Measurements from ENCODE around the gene GINS1. TPM values are rescaled to one million over a fixed set of nuclear protein-coding genes. Genes with fewer than 3 reads are reported as not detected.

The GINS1 gene
- total and polyA plus RNA-seq, 2 experiments from 2014 or later = 32.0 to 65.4 TPM

DNA sequence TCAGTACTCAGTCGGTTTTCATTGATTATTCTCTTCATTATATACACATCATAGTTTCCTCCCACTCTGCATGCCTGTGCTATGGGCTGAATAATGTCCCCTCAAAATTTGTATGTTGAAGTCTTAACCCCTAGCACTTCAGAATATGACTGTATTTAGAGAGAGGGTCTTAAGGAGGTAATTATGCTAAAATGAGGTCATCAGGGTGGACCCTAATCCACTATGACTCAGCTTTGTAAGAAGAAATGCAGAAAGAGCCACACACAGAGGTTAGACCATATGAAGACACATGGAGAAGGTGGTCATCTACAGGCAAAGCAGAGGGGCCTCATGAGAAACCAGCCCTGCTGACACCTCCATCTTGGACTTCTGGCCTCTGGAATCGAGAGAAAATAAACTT is 32.6 kb upstream of the GINS1 start (continued):
- TF ChIP-seq REST (IDR thresholded peaks at IDR 0.05; ENCODE audit: unreplicated experiment) = no peak
- TF ChIP-seq POLR2AphosphoS5 (IDR thresholded peaks at IDR 0.05; ENCODE audit: low read depth) = no peak
- TF ChIP-seq ETS1 (IDR thresholded peaks at IDR 0.05) = no peak
- no peak for TF ChIP-seq STAT1 (IDR thresholded peaks at IDR 0.05; ENCODE audit: unreplicated experiment)
- no peak for TF ChIP-seq JUNB (IDR thresholded peaks at IDR 0.05; ENCODE audit: unreplicated experiment)

- peaks cover 4% of the 10 kb centered on the region; the same call in 1 of the 2 replicates for H3K9me2 ChIP-seq (ENCODE audit: insufficient read depth)
- DNase-seq (ENCODE audit: low spot score) (no peak), ATAC-seq (no peak)
- peaks cover 3% of the 10 kb centered on the region; the same call in 2 of the 3 replicates for H3K4me1 Mint-ChIP-seq
- H3F3A ChIP-seq (replicated peaks; ENCODE audit: low read depth) = 0 out of 2 replicates have a peak, but pooled peaks cover 3% of the 10 kb centered on the region
- no peak overlapping the region for H3K4me3 ChIP-seq
- H3K27me3 Mint-ChIP-seq (ENCODE audit: insufficient read depth, low read depth, poor library complexity) = peaks cover 3% of the 10 kb centered on the region
- H3K27me3 ChIP-seq (ENCODE audit: insufficient read depth) = no peaks in the 10 kb centered on the region
- H3K4me1 ChIP-seq (ENCODE audit: insufficient read depth) = no peaks in the 10 kb centered on the region
- H3K36me3 ChIP-seq (ENCODE audit: insufficient read depth) = no peaks in the 10 kb centered on the region
- no peak overlapping the region for H3K4me3 Mint-ChIP-seq
- peaks cover 38% of the 10 kb centered on the region for H3K36me3 Mint-ChIP-seq (ENCODE audit: low read depth)
- no peak overlapping the region for H3K4me2 ChIP-seq
- H3K27ac ChIP-seq (ENCODE audit: low read depth) = no peak overlapping the region
- H2AFZ ChIP-seq = no peak overlapping the region
- no peaks in the 10 kb centered on the region; the same call in 2 of the 3 replicates for H3K9me3 Mint-ChIP-seq
- H4K20me1 ChIP-seq (replicated peaks; ENCODE audit: insufficient read depth) = peaks cover 27% of the 10 kb centered on the region
- H3K79me2 ChIP-seq (replicated peaks; ENCODE audit: insufficient read depth) = peaks cover 97% of the 10 kb centered on the region
- H3K27ac Mint-ChIP-seq = no peak overlapping the region
- TF ChIP-seq ZNF331 (CRISPR knock-in tag; IDR thresholded peaks at IDR 0.05; ENCODE audit: low read depth) = no peak
- TF ChIP-seq, protein P1, sequence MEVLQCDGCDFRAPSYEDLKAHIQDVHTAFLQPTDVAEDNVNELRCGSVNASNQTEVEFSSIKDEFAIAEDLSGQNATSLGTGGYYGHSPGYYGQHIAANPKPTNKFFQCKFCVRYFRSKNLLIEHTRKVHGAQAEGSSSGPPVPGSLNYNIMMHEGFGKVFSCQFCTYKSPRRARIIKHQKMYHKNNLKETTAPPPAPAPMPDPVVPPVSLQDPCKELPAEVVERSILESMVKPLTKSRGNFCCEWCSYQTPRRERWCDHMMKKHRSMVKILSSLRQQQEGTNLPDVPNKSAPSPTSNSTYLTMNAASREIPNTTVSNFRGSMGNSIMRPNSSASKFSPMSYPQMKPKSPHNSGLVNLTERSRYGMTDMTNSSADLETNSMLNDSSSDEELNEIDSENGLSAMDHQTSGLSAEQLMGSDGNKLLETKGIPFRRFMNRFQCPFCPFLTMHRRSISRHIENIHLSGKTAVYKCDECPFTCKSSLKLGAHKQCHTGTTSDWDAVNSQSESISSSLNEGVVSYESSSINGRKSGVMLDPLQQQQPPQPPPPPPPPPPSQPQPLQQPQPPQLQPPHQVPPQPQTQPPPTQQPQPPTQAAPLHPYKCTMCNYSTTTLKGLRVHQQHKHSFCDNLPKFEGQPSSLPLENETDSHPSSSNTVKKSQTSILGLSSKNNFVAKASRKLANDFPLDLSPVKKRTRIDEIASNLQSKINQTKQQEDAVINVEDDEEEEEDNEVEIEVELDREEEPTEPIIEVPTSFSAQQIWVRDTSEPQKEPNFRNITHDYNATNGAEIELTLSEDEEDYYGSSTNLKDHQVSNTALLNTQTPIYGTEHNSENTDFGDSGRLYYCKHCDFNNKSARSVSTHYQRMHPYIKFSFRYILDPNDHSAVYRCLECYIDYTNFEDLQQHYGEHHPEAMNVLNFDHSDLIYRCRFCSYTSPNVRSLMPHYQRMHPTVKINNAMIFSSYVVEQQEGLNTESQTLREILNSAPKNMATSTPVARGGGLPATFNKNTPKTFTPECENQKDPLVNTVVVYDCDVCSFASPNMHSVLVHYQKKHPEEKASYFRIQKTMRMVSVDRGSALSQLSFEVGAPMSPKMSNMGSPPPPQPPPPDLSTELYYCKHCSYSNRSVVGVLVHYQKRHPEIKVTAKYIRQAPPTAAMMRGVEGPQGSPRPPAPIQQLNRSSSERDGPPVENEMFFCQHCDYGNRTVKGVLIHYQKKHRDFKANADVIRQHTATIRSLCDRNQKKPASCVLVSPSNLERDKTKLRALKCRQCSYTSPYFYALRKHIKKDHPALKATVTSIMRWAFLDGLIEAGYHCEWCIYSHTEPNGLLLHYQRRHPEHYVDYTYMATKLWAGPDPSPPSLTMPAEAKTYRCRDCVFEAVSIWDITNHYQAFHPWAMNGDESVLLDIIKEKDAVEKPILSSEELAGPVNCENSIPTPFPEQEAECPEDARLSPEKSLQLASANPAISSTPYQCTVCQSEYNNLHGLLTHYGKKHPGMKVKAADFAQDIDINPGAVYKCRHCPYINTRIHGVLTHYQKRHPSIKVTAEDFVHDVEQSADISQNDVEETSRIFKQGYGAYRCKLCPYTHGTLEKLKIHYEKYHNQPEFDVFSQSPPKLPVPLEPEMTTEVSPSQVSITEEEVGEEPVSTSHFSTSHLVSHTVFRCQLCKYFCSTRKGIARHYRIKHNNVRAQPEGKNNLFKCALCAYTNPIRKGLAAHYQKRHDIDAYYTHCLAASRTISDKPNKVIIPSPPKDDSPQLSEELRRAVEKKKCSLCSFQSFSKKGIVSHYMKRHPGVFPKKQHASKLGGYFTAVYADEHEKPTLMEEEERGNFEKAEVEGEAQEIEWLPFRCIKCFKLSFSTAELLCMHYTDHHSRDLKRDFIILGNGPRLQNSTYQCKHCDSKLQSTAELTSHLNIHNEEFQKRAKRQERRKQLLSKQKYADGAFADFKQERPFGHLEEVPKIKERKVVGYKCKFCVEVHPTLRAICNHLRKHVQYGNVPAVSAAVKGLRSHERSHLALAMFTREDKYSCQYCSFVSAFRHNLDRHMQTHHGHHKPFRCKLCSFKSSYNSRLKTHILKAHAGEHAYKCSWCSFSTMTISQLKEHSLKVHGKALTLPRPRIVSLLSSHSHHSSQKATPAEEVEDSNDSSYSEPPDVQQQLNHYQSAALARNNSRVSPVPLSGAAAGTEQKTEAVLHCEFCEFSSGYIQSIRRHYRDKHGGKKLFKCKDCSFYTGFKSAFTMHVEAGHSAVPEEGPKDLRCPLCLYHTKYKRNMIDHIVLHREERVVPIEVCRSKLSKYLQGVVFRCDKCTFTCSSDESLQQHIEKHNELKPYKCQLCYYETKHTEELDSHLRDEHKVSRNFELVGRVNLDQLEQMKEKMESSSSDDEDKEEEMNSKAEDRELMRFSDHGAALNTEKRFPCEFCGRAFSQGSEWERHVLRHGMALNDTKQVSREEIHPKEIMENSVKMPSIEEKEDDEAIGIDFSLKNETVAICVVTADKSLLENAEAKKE (CRISPR knock-in tag; IDR thresholded peaks at IDR 0.05) = no peak
- TF ChIP-seq ZNF114 (CRISPR knock-in tag; IDR thresholded peaks at IDR 0.05) = no peak
- no peak for TF ChIP-seq REST (IDR thresholded peaks at IDR 0.05; ENCODE audit: unreplicated experiment)
- no peak for TF ChIP-seq NANOG (IDR thresholded peaks at IDR 0.05; ENCODE audit: borderline replicate concordance)
- TF ChIP-seq ETS1 (IDR thresholded peaks at IDR 0.05) = no peak
- TF ChIP-seq STAT1 (IDR thresholded peaks at IDR 0.05; ENCODE audit: unreplicated experiment) = no peak
- no peak for TF ChIP-seq JUNB (IDR thresholded peaks at IDR 0.05; ENCODE audit: unreplicated experiment)
Observed at GRCh38 chr20:25376236-25376635, 31.2 kb upstream of the GINS1 start.
